WTC11 (cell line): ENCODE data around the gene C19orf47. TPM values are rescaled to one million over a fixed set of nuclear protein-coding genes. Genes with fewer than 3 reads are reported as not detected.

ENCODE experiments used
- ATAC-seq: fragments of 200-7000 bp; cut with Tn5 transposase; 2 replicates; pipeline ENCODE4 v1.10.0; 2021; ENCODE audit warnings: mild to moderate bottlenecking, moderate library complexity
- CTCF ChIA-PET: fragments of 300-600 bp; sonication (Branson Sonifier 250); formaldehyde crosslinking; loops from one replicate; lab custom pipeline; 2021; ENCODE audit warnings: antibody characterized with exemption; lab: Charles Lee
- POLR2A ChIA-PET: fragments of 350-600 bp; sonication (Branson Sonifier 250); formaldehyde crosslinking; loops from one replicate; lab custom pipeline; 2021; ENCODE audit warnings: antibody characterized with exemption; lab: Charles Lee
- DNase-seq: peaks from one replicate; pipeline ENCODE4 v3.0.0; 2021; ENCODE audit warnings: low spot score
- H3K27ac Mint-ChIP-seq: 2 replicates; pipeline ENCODE4 v1.8.0; 2021; ENCODE audit warnings: mixed read lengths
- H3K27me3 Mint-ChIP-seq: 2 replicates; pipeline ENCODE4 v1.8.0; 2021; ENCODE audit warnings: low read depth, mild to moderate bottlenecking, moderate library complexity, mixed read lengths
- H3K36me3 Mint-ChIP-seq: 2 replicates; pipeline ENCODE4 v1.8.0; 2021; ENCODE audit warnings: mixed read lengths
- H3K4me1 Mint-ChIP-seq: 2 replicates; pipeline ENCODE4 v1.8.0; 2022; ENCODE audit warnings: mixed read lengths
- H3K4me3 Mint-ChIP-seq: 2 replicates; pipeline ENCODE4 v1.8.0; 2021; ENCODE audit warnings: mild to moderate bottlenecking, moderate library complexity, mixed read lengths
- H3K9me3 Mint-ChIP-seq: 2 replicates; pipeline ENCODE4 v1.8.0; 2021; ENCODE audit warnings: mixed read lengths
- ARID4B ChIP-seq: sonication (generic); formaldehyde crosslinking; IDR thresholded peaks from 2 replicates; pipeline ENCODE4 v1.8.0; 2023; ENCODE audit warnings: missing genetic modification reagents, mild to moderate bottlenecking, borderline replicate concordance
- CREB1 ChIP-seq: sonication (generic); formaldehyde crosslinking; IDR thresholded peaks from 2 replicates; pipeline ENCODE4 v1.8.0; 2023; ENCODE audit warnings: mild to moderate bottlenecking, missing genetic modification reagents
- E2F5 ChIP-seq: sonication (generic); formaldehyde crosslinking; IDR thresholded peaks from 2 replicates; pipeline ENCODE4 v1.8.1; 2022; ENCODE audit warnings: mild to moderate bottlenecking, moderate library complexity, missing genetic modification reagents
- ERG ChIP-seq: fragments of 250-450 bp; sonication (Bioruptor Pico); IDR thresholded peaks from 2 replicates; pipeline ENCODE4 v1.8.0; 2021; ENCODE audit warnings: mild to moderate bottlenecking
- HMGA2 ChIP-seq: fragments of 250-450 bp; sonication (Bioruptor Pico); IDR thresholded peaks from 2 replicates; pipeline ENCODE4 v1.4.0; 2021; ENCODE audit warnings: mild to moderate bottlenecking, moderate library complexity
- MXD4 ChIP-seq: fragments of 250-450 bp; sonication (Bioruptor Pico); IDR thresholded peaks from 2 replicates; pipeline ENCODE4 v1.8.0; 2021; ENCODE audit warnings: mild to moderate bottlenecking, moderate library complexity, borderline replicate concordance
- PRDM15 ChIP-seq: sonication (generic); formaldehyde crosslinking; IDR thresholded peaks from 2 replicates; pipeline ENCODE4 v1.8.0; 2022; ENCODE audit warnings: missing genetic modification reagents
- STAT6 ChIP-seq: sonication (generic); formaldehyde crosslinking; conservative IDR thresholded peaks from 2 replicates; pipeline ENCODE4 v1.8.1; 2023; ENCODE audit warnings: mild to moderate bottlenecking, low read depth, missing genetic modification reagents, moderate library complexity
- ZBTB21 ChIP-seq: sonication (generic); formaldehyde crosslinking; IDR thresholded peaks from 2 replicates; pipeline ENCODE4 v1.8.1; 2023; ENCODE audit warnings: mild to moderate bottlenecking, missing genetic modification reagents, borderline replicate concordance
- ZNF138 ChIP-seq: sonication (generic); formaldehyde crosslinking; conservative IDR thresholded peaks from 2 replicates; pipeline ENCODE4 v1.8.1; 2022; ENCODE audit warnings: mild to moderate bottlenecking, moderate library complexity, missing genetic modification reagents
- ZNF219 ChIP-seq: sonication (generic); formaldehyde crosslinking; IDR thresholded peaks from 2 replicates; pipeline ENCODE4 v1.8.0; 2023; ENCODE audit warnings: missing genetic modification reagents, mild to moderate bottlenecking, borderline replicate concordance
- ZNF232 ChIP-seq: sonication (generic); formaldehyde crosslinking; IDR thresholded peaks from 2 replicates; pipeline ENCODE4 v1.8.0; 2022; ENCODE audit warnings: mild to moderate bottlenecking, missing genetic modification reagents
- ZNF423 ChIP-seq: fragments of 250-450 bp; sonication (Bioruptor Pico); IDR thresholded peaks from 2 replicates; pipeline ENCODE4 v2.1.2; 2022; ENCODE audit warnings: mild to moderate bottlenecking, moderate library complexity
- ZNF425 ChIP-seq: fragments of 250-450 bp; sonication (Bioruptor Pico); conservative IDR thresholded peaks from 2 replicates; pipeline ENCODE4 v1.9.0; 2021; ENCODE audit warnings: mild to moderate bottlenecking
- ZNF532 ChIP-seq: fragments of 250-450 bp; sonication (Bioruptor Pico); IDR thresholded peaks from 2 replicates; pipeline ENCODE4 v1.9.0; 2021; ENCODE audit warnings: mild to moderate bottlenecking, borderline replicate concordance
- total RNA-seq: library from RNA; stranded (reverse); gene quantifications from 3 replicates; pipeline ENCODE4 v1.2.3, GENCODE V29; 2021

C19orf47 gene
- total RNA-seq, 1 experiment from 2014 or later: 15.6 TPM

- Mint-ChIP-seq H3K4me3 (no peak overlapping the region), H3K4me1 (no peaks in the 10 kb centered on the region), H3K27me3 (no peaks in the 10 kb centered on the region), H3K36me3 (no peaks in the 10 kb centered on the region), H3K9me3 (no peaks in the 10 kb centered on the region), H3K27ac (no peak overlapping the region)
- no peak for ATAC-seq
- DNase-seq: no peak
- CTCF ChIA-PET: interaction anchor here (0.6 to 1.4 kb wide), 3 partner anchors 11 to 319 kb away, joined by 3 to 6 read pairs (median 4); no protein-coding TSS in a partner anchor
- POLR2A ChIA-PET: interaction anchor here (0.6 kb wide), 1 partner anchor 23 kb away, joined by 4 read pairs; no protein-coding TSS in a partner anchor
- TF ChIP-seq ERG (CRISPR knock-in tag): no peak
- no peak for TF ChIP-seq STAT6
- no peak for TF ChIP-seq ZNF219 (CRISPR knock-in tag)
- TF ChIP-seq MXD4: no peak
- TF ChIP-seq ZNF232 (CRISPR knock-in tag): no peak
- TF ChIP-seq ZNF423: no peak
- TF ChIP-seq ZNF532 (CRISPR knock-in tag): no peak
- no peak for TF ChIP-seq ZNF425
- TF ChIP-seq ARID4B (CRISPR knock-in tag): no peak
- no peak for TF ChIP-seq ZBTB21 (CRISPR knock-in tag)
- TF ChIP-seq HMGA2 (CRISPR knock-in tag): no peak
- no peak for TF ChIP-seq PRDM15 (CRISPR knock-in tag)
- no peak for TF ChIP-seq E2F5 (CRISPR knock-in tag)
- TF ChIP-seq ZNF138 (CRISPR knock-in tag): no peak
- no peak for TF ChIP-seq CREB1 (CRISPR knock-in tag)
These were observed 32.3 kb downstream of the C19orf47 start for GRCh38 chr19:40315812-40316470.
